T-helper 1 cell treated with Interleukin-12 subunit alpha and Interleukin-12 subunit beta and Interleukin-4 antibody, amounts not matched to agents 30 μg/mL and 1 μg/mL, for 36 hours (primary cell): ENCODE data around the gene TNFRSF1A.
"Not testable (repeated sequence)": the region's sequence is repeated elsewhere in the genome, so short reads cannot be mapped to it uniquely, and the experiment has no call there.

ENCODE experiments used
- H3K27ac Mint-ChIP-seq: one replicate; pipeline ENCODE4 v1.8.0; 2021; ENCODE audit warnings: mild to moderate bottlenecking, mixed read lengths
- H3K27me3 Mint-ChIP-seq: one replicate; pipeline ENCODE4 v1.8.0; 2021; ENCODE audit warnings: low read depth, mixed read lengths
- H3K36me3 Mint-ChIP-seq: one replicate; pipeline ENCODE4 v1.8.0; 2021; ENCODE audit warnings: low read depth, mixed read lengths
- H3K4me1 Mint-ChIP-seq: one replicate; pipeline ENCODE4 v1.8.0; 2021; ENCODE audit warnings: low read depth, mixed read lengths
- H3K4me3 Mint-ChIP-seq: one replicate; pipeline ENCODE4 v1.8.0; 2021; ENCODE audit warnings: mild to moderate bottlenecking, moderate library complexity, mixed read lengths
- H3K9me3 Mint-ChIP-seq: one replicate; pipeline ENCODE4 v1.8.0; 2021; ENCODE audit warnings: mixed read lengths

The TNFRSF1A gene

GRCh38 chr12:6354495-6355393 is 12.9 kb upstream of the TNFRSF1A start:
- Mint-ChIP-seq H3K9me3 (no peaks in the 10 kb centered on the region), H3K4me1 (peaks cover 5% of the 10 kb centered on the region), H3K27ac (no peak overlapping the region), H3K27me3 (peaks cover 13% of the 10 kb centered on the region), H3K36me3 (no peaks in the 10 kb centered on the region), H3K4me3 (no peak overlapping the region)

DNA sequence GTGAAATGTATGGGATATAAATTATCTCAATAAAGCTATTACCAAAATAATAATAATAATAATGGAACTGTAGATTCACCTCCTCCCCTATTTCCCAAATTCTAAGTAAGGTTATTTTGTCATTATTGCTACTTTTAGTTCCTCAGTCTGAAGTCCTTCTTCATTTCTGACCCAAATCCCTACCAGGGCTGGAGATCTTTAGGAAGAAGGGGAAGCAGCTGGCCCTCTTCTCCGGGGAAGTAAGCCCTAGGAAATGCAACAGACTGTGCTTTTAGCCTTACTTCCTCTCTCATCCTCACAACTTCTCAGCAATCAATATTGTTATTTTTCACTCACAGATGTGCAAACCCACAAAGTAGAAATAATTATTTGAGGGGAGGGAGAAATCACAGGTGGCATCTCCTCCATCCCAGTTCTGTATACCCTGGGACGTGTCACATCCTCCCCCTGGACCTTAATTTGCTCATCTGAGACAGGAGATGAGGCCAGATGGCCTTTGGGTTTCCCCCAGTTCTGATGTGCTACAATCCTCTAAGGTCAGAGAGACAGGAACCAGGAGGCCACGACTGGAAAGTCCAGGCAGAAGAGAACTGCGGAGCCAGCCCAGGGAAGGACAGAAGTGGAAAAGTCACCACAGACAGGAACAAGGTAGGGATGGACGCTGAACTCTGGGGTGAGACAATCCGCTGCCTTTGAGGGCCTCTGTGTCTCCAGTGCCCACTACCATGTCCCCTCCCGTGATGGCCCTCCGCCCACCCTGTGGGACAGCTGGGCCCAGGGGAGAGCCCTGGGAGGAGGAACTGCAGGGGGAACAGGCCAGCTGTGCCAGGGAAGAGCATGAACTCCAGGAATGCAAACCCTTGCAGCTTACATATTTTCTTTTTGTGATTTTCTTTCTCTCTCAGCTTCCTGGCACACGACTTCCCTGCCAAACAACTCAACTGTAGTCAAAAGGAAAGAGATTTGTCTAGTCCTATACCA is 10.6 kb upstream of the TNFRSF1A start:
- no peaks in the 10 kb centered on the region for H3K36me3 Mint-ChIP-seq
- H3K27ac Mint-ChIP-seq = no peak overlapping the region
- peaks cover 9% of the 10 kb centered on the region for H3K4me1 Mint-ChIP-seq
- H3K27me3 Mint-ChIP-seq = peaks cover 13% of the 10 kb centered on the region
- no peak overlapping the region for H3K4me3 Mint-ChIP-seq
- H3K9me3 Mint-ChIP-seq = no peaks in the 10 kb centered on the region

DNA sequence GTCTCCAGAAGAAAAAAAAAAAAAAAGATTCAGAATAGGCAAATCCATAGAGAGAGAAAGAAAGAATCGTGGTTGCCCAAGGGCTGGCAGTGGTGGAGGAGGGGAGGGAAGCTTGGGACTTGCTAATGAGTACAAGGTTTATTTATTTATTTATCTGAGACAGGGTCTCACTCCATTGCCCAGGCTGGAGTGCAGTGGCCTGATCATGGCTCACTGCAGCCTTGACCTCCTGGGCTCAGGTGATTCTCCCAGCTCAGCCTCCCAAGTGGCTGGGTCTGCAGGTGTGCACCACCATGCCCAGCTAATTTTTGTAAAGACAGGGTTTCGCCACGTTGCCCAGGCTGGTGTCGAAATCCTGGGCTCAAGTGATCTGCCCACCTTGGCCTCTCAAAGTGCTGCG is 9.7 kb upstream of the TNFRSF1A start:
- Mint-ChIP-seq H3K9me3 (no peaks in the 10 kb centered on the region), H3K27me3 (peaks cover 9% of the 10 kb centered on the region), H3K4me3 (no peak overlapping the region), H3K27ac (no peak overlapping the region), H3K36me3 (peaks cover 2% of the 10 kb centered on the region), H3K4me1 (peaks cover 17% of the 10 kb centered on the region)

DNA sequence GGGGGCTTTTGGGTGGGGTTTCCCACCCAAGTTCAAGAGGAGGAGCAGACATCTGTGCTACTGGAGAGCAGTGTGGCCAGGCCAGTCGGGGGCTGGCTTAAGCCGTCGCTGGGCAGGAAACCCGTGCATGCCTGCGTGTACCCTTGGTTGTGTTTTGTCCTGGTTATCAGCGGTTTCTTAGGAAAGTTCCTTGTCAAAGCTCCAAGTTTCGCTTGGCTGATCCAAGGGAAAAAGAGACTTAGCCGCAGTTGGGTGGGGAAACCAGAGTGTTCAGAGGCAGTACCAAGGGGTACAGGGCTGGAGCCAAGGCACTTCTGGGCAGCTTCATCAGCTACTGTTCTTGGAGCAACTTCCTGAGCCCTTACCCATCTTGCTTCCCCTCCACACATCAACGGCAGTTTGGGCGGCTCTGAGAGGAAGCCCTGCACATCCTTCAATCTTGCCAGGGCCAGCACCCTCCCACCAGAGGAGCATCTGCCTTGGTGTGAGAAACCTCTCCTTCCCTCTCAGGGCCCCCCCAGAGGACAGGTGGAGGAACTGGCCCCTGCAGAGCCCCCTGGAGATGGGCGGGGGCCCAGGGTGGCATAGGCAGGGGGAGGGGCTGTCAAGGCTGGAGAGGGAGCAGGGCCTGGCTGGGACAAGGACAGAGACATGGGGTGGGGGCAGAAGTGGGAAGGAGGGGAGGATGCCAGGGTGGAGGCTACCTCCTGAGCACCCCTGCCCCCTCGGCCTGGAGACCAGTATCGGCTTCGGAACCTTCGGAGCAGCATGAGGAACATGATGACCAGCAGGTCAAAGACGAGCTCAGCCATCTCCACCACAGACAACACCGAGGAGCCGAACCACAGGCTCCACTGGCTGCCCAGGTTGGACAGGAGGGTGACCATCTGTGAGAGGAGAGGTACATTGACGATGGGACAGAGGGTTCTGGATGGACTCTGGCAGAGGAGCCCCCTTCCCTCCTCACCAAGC is 5.8 kb upstream of the TNFRSF1A start:
- H3K36me3 Mint-ChIP-seq = peaks cover 2% of the 10 kb centered on the region
- H3K27ac Mint-ChIP-seq = no peak overlapping the region
- no peak overlapping the region for H3K4me3 Mint-ChIP-seq
- no peaks in the 10 kb centered on the region for H3K9me3 Mint-ChIP-seq
- no peaks in the 10 kb centered on the region for H3K27me3 Mint-ChIP-seq
- peaks cover 36% of the 10 kb centered on the region for H3K4me1 Mint-ChIP-seq

DNA sequence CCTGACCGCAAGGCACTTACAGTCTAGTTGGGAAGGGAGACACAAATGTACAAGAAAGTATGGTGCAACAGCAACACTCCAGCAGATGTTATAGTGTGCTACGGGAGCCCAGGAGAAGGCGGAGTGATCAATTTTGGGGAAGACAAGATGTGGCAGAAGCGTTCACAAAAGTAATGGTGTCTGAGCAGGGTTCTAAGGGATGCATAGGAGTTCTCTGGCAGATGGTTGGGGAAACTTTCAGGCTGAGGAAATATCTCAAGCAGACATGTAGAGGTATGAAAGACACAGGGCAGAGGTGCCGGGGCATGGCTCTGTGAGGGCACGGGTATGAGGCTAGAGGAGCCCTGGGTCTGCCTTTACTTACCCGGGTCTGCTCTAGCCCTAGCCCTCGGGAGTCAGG is 5.1 kb upstream of the TNFRSF1A start:
- Mint-ChIP-seq H3K9me3 (no peaks in the 10 kb centered on the region), H3K4me3 (peak overlapping the region; percentile 36), H3K27me3 (no peaks in the 10 kb centered on the region), H3K27ac (peak overlapping the region; percentile 1), H3K36me3 (peaks cover 2% of the 10 kb centered on the region), H3K4me1 (peaks cover 43% of the 10 kb centered on the region)

GRCh38 chr12:6346235-6346832 is 4.5 kb upstream of the TNFRSF1A start:
- peak overlapping the region; percentile 5 for H3K4me3 Mint-ChIP-seq
- no peak overlapping the region for H3K27ac Mint-ChIP-seq
- H3K36me3 Mint-ChIP-seq = peaks cover 3% of the 10 kb centered on the region
- H3K9me3 Mint-ChIP-seq = no peaks in the 10 kb centered on the region
- no peaks in the 10 kb centered on the region for H3K27me3 Mint-ChIP-seq
- H3K4me1 Mint-ChIP-seq = peaks cover 46% of the 10 kb centered on the region

DNA sequence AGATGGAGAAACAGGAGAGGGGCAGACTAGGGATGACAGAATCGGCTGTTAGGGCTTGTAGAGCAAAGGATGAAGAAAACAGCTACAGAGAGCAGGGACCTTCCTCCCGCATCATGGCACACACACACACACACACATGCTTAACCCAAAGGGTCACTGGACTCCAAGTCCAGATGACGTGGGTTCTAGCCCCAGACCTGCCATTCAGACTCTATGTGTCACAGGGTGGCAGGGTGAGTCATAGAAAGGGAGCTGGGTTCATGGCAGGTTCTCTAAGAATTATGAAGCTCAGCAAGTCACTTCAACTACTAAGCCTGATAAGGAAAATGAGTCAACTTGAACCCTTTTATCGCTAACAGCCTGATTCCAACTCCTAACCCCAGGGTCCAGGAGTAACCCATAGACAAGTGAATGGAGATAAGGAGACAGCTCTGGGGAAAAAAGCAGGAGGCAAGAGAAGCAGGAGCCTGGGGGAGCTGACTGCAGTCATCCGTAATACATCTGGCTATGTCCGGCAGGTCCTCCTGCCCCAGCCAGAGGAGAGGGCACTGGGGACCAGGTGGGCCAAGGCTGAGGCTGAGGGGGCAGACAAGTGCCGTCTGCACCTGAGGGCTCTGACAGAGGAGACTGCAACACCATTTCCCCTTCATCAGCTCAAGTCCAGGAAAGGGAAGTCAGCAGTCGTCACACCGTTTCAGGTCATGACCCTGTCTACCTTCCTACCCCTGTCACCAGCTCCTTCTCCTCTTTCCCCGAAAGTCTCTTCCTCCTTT is 3.6 kb upstream of the TNFRSF1A start:
- H3K27me3 Mint-ChIP-seq = no peaks in the 10 kb centered on the region
- peak overlapping the region; percentile 21 for H3K4me3 Mint-ChIP-seq
- H3K9me3 Mint-ChIP-seq = no peaks in the 10 kb centered on the region
- H3K27ac Mint-ChIP-seq = peak overlapping the region; percentile 75
- H3K36me3 Mint-ChIP-seq = peaks cover 4% of the 10 kb centered on the region
- H3K4me1 Mint-ChIP-seq = peaks cover 46% of the 10 kb centered on the region

GRCh38 chr12:6344101-6344660 is 2.3 kb upstream of the TNFRSF1A start:
- not testable (repeated sequence) for H3K4me3 Mint-ChIP-seq, H3K27ac Mint-ChIP-seq, H3K27me3 Mint-ChIP-seq, H3K36me3 Mint-ChIP-seq, H3K9me3 Mint-ChIP-seq
- peaks cover 46% of the 10 kb centered on the region for H3K4me1 Mint-ChIP-seq

DNA sequence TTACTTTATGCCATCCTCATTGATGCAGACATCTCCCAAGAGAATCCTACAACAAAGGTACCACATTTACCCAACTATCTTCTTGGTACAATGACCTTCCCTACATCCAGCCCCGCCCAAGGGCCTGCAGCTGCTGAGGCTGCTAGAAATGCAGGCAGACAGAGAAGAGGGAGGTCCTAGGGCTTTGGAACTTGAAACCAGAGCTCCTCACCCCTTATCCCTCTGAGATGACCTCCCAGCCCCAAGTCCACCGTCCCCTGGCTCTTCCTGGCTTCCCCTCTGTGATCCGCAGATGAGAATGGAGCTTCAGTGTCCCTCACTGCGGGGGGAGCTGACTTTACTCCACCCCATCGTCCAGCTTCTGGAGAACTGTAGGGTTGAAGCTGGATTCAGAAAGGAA is 1.6 kb upstream of the TNFRSF1A start:
- no peaks in the 10 kb centered on the region for H3K9me3 Mint-ChIP-seq
- H3K36me3 Mint-ChIP-seq = peaks cover 4% of the 10 kb centered on the region
- H3K4me3 Mint-ChIP-seq = no peak overlapping the region
- peaks cover 44% of the 10 kb centered on the region for H3K4me1 Mint-ChIP-seq
- peak overlapping the region; percentile 16 for H3K27ac Mint-ChIP-seq
- no peaks in the 10 kb centered on the region for H3K27me3 Mint-ChIP-seq

- Mint-ChIP-seq H3K4me1 (peaks cover 40% of the 10 kb centered on the region), H3K27ac (peak overlapping the region; percentile 85), H3K27me3 (no peaks in the 10 kb centered on the region), H3K4me3 (no peak overlapping the region), H3K9me3 (no peaks in the 10 kb centered on the region), H3K36me3 (peaks cover 5% of the 10 kb centered on the region)
Observed at GRCh38 chr12:6342140-6342889, 439 bp upstream of the TNFRSF1A start.

GRCh38 chr12:6340745-6341416 is 995 bp downstream of the TNFRSF1A start:
- no peak overlapping the region for H3K27ac Mint-ChIP-seq
- no peak overlapping the region for H3K4me3 Mint-ChIP-seq
- H3K9me3 Mint-ChIP-seq = no peaks in the 10 kb centered on the region
- H3K4me1 Mint-ChIP-seq = peaks cover 36% of the 10 kb centered on the region
- H3K36me3 Mint-ChIP-seq = peaks cover 4% of the 10 kb centered on the region
- no peaks in the 10 kb centered on the region for H3K27me3 Mint-ChIP-seq
